ENCODE measurements around the gene CHRNA4.

DNA sequence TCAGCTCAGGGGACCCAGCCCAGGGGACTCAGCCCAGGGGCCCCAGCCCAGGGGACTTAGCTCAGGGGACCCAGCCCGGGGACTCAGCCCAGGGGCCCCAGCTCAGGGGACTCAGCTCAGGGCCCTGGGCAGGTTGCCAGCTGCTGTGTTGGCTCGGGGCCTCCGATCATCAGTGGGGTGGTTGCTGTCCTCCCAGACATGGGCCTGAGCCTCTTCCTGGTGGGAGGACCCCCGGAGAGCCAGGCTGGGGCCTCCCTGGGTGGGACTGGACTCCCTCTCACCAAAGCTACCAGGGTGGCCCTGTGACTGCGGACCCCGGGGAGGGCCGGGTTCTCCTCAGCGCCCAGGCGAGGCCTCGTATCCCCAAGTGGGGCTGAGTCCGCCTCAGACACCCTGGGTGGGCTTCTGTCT is 63.8 kb downstream of the CHRNA4 start:
- no peak for TF ChIP-seq CTCF (conservative IDR thresholded peaks at IDR 0.05)
- TF ChIP-seq ZFX (IDR thresholded peaks at IDR 0.05) = no peak

Data from C4-2B (cell line).